B cell (primary cell): ENCODE data around the gene GNGT2. TPM values are rescaled to one million over a fixed set of nuclear protein-coding genes. Genes with fewer than 3 reads are reported as not detected.

Source experiments
- ATAC-seq: fragments of 200-7000 bp; cut with Tn5 transposase; one replicate; pipeline ENCODE4 v1.10.0; 2021; ENCODE audit warnings: low read depth, mild to moderate bottlenecking, moderate number of reproducible peaks, moderate library complexity
- CTCF ChIA-PET: fragments of 350-600 bp; sonication (Branson Sonifier 250); formaldehyde crosslinking; loops from one replicate; lab custom pipeline; 2021; ENCODE audit warnings: antibody characterized with exemption, inconsistent platforms; lab: Charles Lee
- POLR2A ChIA-PET: fragments of 350-600 bp; sonication (Branson Sonifier 250); formaldehyde crosslinking; loops from one replicate; lab custom pipeline; 2021; ENCODE audit warnings: antibody characterized with exemption; lab: Charles Lee
- DNase-seq: peaks from one replicate; pipeline ENCODE4 v3.0.0; 2013
- H2AFZ ChIP-seq: 2 replicates; pipeline ENCODE4 v1.6.1; 2012; ENCODE audit warnings: mild to moderate bottlenecking, low read depth, low read length; ENCODE audit not compliant: insufficient read depth, poor library complexity, severe bottlenecking
- H3K27ac ChIP-seq, 2 donors: 1 replicate in 1 of 2; 2 replicates in 1 of 2; pipeline ENCODE4 v1.5.1; 2012 to 2013; ENCODE audit warnings: low read length in 2 of 2, mild to moderate bottlenecking in 2 of 2, moderate library complexity in 1 of 2
- H3K27me3 ChIP-seq, 4 experiments: fragments of 200-600 bp in 1 of 4; sonication (generic) in 1 of 4; replicated peaks in 1 of 4; 1 replicate in 2 of 4; 2 replicates in 2 of 4; pipeline versions ENCODE4 v1.6.1 to v1.7.0; 2013 to 2016; ENCODE audit warnings: low read length in 3 of 4, mild to moderate bottlenecking in 2 of 4, mixed read lengths in 1 of 4, moderate library complexity in 1 of 4; ENCODE audit not compliant: insufficient read depth in 4 of 4, control insufficient read depth in 3 of 4; ENCODE audit errors: control extremely low read depth in 1 of 4
- H3K36me3 ChIP-seq, 2 experiments: replicated peaks in 1 of 2; 1 replicate in 1 of 2; 2 replicates in 1 of 2; pipeline versions ENCODE4 v1.6.1 to v1.7.1; 2013; ENCODE audit warnings: low read length in 1 of 2; ENCODE audit not compliant: insufficient read depth in 2 of 2, control insufficient read depth in 1 of 2; ENCODE audit errors: control extremely low read depth in 1 of 2, extremely low read depth in 1 of 2
- H3K4me1 ChIP-seq, 2 donors: fragments of 200-600 bp in 1 of 2; sonication (generic) in 1 of 2; 1 replicate in 1 of 2; 2 replicates in 1 of 2; pipeline versions ENCODE4 v1.5.1 to v1.6.1; 2013 to 2017; ENCODE audit warnings: low read length in 2 of 2; ENCODE audit not compliant: control insufficient read depth in 2 of 2, insufficient read depth in 2 of 2
- H3K4me2 ChIP-seq: replicated peaks from 2 replicates; pipeline ENCODE3; 2012; ENCODE audit warnings: mild to moderate bottlenecking, low read depth, low read length; ENCODE audit not compliant: poor library complexity, severe bottlenecking
- H3K4me3 ChIP-seq, 5 experiments: fragments of 200-600 bp in 1 of 5; sonication (generic) in 1 of 5; 1 replicate in 3 of 5; 2 replicates in 2 of 5; pipeline versions ENCODE4 v1.5.1 to v1.7.0; 2011 to 2016; ENCODE audit warnings: low read length in 4 of 5, mild to moderate bottlenecking in 4 of 5, low read depth in 2 of 5, control low read depth in 1 of 5, moderate library complexity in 1 of 5; ENCODE audit not compliant: insufficient read depth in 1 of 5; ENCODE audit errors: control extremely low read depth in 1 of 5, extremely low read depth in 1 of 5
- H3K79me2 ChIP-seq: fragments of 200-600 bp; sonication (generic); one replicate; pipeline ENCODE4 v1.6.0; 2016; ENCODE audit warnings: low read length; ENCODE audit not compliant: control insufficient read depth, insufficient read depth
- H3K9ac ChIP-seq: fragments of 200-600 bp; sonication (generic); 2 replicates; pipeline ENCODE4 v1.6.1; 2017; ENCODE audit warnings: mild to moderate bottlenecking, low read length, moderate library complexity
- H3K9me3 ChIP-seq, 3 donors: one replicate each; pipeline versions ENCODE4 v1.6.1 to v1.7.1; 2013; ENCODE audit warnings: low read length in 2 of 3; ENCODE audit not compliant: control insufficient read depth in 2 of 3, insufficient read depth in 1 of 3; ENCODE audit errors: control extremely low read depth in 1 of 3
- H4K20me1 ChIP-seq: 2 replicates; pipeline ENCODE4 v1.6.0; 2012; ENCODE audit warnings: mild to moderate bottlenecking, low read length; ENCODE audit not compliant: insufficient read depth, control insufficient read depth, poor library complexity, severe bottlenecking
- H3K27ac Mint-ChIP-seq: one replicate; pipeline ENCODE4 v1.8.0; 2021; ENCODE audit warnings: mixed read lengths
- H3K27me3 Mint-ChIP-seq: one replicate; pipeline ENCODE4 v1.8.0; 2021; ENCODE audit warnings: mixed read lengths
- H3K4me1 Mint-ChIP-seq: one replicate; pipeline ENCODE4 v1.8.0; 2021; ENCODE audit warnings: mixed read lengths
- H3K4me3 Mint-ChIP-seq: one replicate; pipeline ENCODE4 v1.8.0; 2021; ENCODE audit warnings: mixed read lengths
- H3K9me3 Mint-ChIP-seq: one replicate; pipeline ENCODE4 v1.8.0; 2022; ENCODE audit warnings: mixed read lengths; ENCODE audit not compliant: insufficient read depth
- EZH2 ChIP-seq: IDR thresholded peaks from 2 replicates; pipeline ENCODE4 v1.6.1; 2012; ENCODE audit warnings: borderline replicate concordance, low read depth, mild to moderate bottlenecking, moderate library complexity, low read length; ENCODE audit not compliant: insufficient read depth, poor library complexity, severe bottlenecking
- WGBS: methylation state at CpG from one replicate; pipeline ENCODE4 v1.1.5; 2013; ENCODE audit warnings: missing lambda C conversion rate; ENCODE audit not compliant: insufficient coverage; 5-methylcytosine and 5-hydroxymethylcytosine counted together
- intact Hi-C: fragments of 100-400 bp; cut with micrococcal nuclease; formaldehyde crosslinking; loops from one replicate; pipeline ENCODE4 v1.10.0; 2022
- polyA plus RNA-seq: library from polyadenylated mRNA; depleted of rRNA; stranded (reverse); fragments of >200 nt; gene quantifications from 2 replicates; pipeline ENCODE4 v1.2.3, GENCODE V29; 2012
- total RNA-seq, 2 donors: library from RNA; stranded (reverse); fragments of 120-200 nt in 1 of 2; gene quantifications; 1 replicate in 1 of 2; 2 replicates in 1 of 2; pipeline versions ENCODE4 v1.2.3 to v1.2.4, GENCODE V29; 2013 to 2022
- TF ChIP-seq, protein P1 (sequence below): fragments of 200-600 bp; IDR thresholded peaks from one replicate; pipeline ENCODE4 v1.8.0; 2022; ENCODE audit warnings: antibody characterized with exemption, mild to moderate bottlenecking

Gene GNGT2
- total and polyA plus RNA-seq, 2 donors (not counting 1 experiment from before 2014, with no cell fraction given), result 5.1 to 11.1 TPM

- H3K27ac ChIP-seq, result no peak overlapping the region
- H3K9ac ChIP-seq, result no peak overlapping the region
- peaks cover 27% of the 10 kb centered on the region for H3K27me3 Mint-ChIP-seq
- peaks cover 0 to 4% (median 0%) of the 10 kb centered on the region in 4 experiments for H3K27me3 ChIP-seq
- no peak overlapping the region for H3K4me3 ChIP-seq
- no peak overlapping the region for H3K27ac Mint-ChIP-seq
- H4K20me1 ChIP-seq, result no peaks in the 10 kb centered on the region
- H3K4me3 Mint-ChIP-seq, result no peak overlapping the region
- no peaks in the 10 kb centered on the region for H3K9me3 ChIP-seq
- H3K4me2 ChIP-seq, result no peak overlapping the region
- H3K4me1 Mint-ChIP-seq, result no peaks in the 10 kb centered on the region
- TF ChIP-seq, protein P1, sequence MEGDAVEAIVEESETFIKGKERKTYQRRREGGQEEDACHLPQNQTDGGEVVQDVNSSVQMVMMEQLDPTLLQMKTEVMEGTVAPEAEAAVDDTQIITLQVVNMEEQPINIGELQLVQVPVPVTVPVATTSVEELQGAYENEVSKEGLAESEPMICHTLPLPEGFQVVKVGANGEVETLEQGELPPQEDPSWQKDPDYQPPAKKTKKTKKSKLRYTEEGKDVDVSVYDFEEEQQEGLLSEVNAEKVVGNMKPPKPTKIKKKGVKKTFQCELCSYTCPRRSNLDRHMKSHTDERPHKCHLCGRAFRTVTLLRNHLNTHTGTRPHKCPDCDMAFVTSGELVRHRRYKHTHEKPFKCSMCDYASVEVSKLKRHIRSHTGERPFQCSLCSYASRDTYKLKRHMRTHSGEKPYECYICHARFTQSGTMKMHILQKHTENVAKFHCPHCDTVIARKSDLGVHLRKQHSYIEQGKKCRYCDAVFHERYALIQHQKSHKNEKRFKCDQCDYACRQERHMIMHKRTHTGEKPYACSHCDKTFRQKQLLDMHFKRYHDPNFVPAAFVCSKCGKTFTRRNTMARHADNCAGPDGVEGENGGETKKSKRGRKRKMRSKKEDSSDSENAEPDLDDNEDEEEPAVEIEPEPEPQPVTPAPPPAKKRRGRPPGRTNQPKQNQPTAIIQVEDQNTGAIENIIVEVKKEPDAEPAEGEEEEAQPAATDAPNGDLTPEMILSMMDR, result no peak
- no peak for TF ChIP-seq EZH2
- H3K36me3 ChIP-seq, result no peaks in the 10 kb centered on the region
- 100% methylated on average over 3 of the region's 8 CpGs for whole genome bisulfite sequencing
- no peak overlapping the region for H2AFZ ChIP-seq
- CTCF ChIA-PET, result interaction anchor here (0.6 to 1.7 kb wide), 3 partner anchors 60 to 69 kb away, joined by 3 to 5 read pairs (median 3); no protein-coding TSS in a partner anchor
- no peaks in the 10 kb centered on the region for H3K79me2 ChIP-seq
- DNase-seq, result no peak
- H3K9me3 Mint-ChIP-seq, result no peaks in the 10 kb centered on the region
- POLR2A ChIA-PET, result no interaction called here
- no peak for ATAC-seq
- H3K4me1 ChIP-seq, result no peaks in the 10 kb centered on the region
- intact Hi-C loops, result no loop called here
Observed at GRCh38 chr17:49241040-49241439, 30.7 kb upstream of the GNGT2 start.

- H3K27me3 Mint-ChIP-seq, result peaks cover 31% of the 10 kb centered on the region
- DNase-seq (no peak), ATAC-seq (no peak)
- ChIA-PET POLR2A (interaction anchor here (0.6 kb wide), 1 partner anchor 8 kb away, joined by 4 read pairs; no protein-coding TSS in a partner anchor), CTCF (interaction anchor here (0.6 to 1.7 kb wide), 4 partner anchors 60 to 74 kb away, joined by 3 to 5 read pairs (median 4); no protein-coding TSS in a partner anchor)
- Histone ChIP-seq H3K79me2 (no peaks in the 10 kb centered on the region), H4K20me1 (no peaks in the 10 kb centered on the region), H3K4me3 (no peak overlapping the region), H3K36me3 (no peaks in the 10 kb centered on the region), H3K9me3 (no peaks in the 10 kb centered on the region), H2AFZ (no peak overlapping the region), H3K27me3 (peaks cover 0 to 4% (median 0%) of the 10 kb centered on the region in 4 experiments), H3K27ac (no peak overlapping the region), H3K9ac (no peak overlapping the region), H3K4me1 (no peaks in the 10 kb centered on the region), H3K4me2 (no peak overlapping the region)
- H3K4me1 Mint-ChIP-seq, result no peaks in the 10 kb centered on the region
- H3K27ac Mint-ChIP-seq, result no peak overlapping the region
- no peaks in the 10 kb centered on the region for H3K9me3 Mint-ChIP-seq
- no peak overlapping the region for H3K4me3 Mint-ChIP-seq
- WGBS, result no CpG with 5 or more reads among the region's 1 CpG
- intact Hi-C loops, result no loop called here
- TF ChIP-seq EZH2, result no peak
- TF ChIP-seq, protein P1, result no peak
Observed at GRCh38 chr17:49240619-49241018, 30.2 kb upstream of the GNGT2 start.
